Gastrocnemius medialis (tissue), 4 donors: ENCODE data around the gene CNIH3. TPM values are rescaled to one million over a fixed set of nuclear protein-coding genes. Genes with fewer than 3 reads are reported as not detected.

ENCODE experiments used
- ATAC-seq, 2 donors: fragments of 150-250 bp; one replicate each; pipeline ENCODE4 v1.9.1; 2016
- DNase-seq, 2 donors: peaks; one replicate each; pipeline ENCODE4 v3.0.0-alpha.2; 2019
- H3K27ac ChIP-seq, 4 donors: fragments of 200-600 bp; sonication (generic); 1 replicate in 1 of 4; 2 replicates in 3 of 4; pipeline ENCODE4 v1.5.1; 2016 to 2018; ENCODE audit warnings: mild to moderate bottlenecking in 2 of 4, moderate library complexity in 1 of 4
- H3K27me3 ChIP-seq, 3 donors: fragments of 200-600 bp; sonication (generic) in 2 of 3; 1 replicate in 1 of 3; 2 replicates in 2 of 3; pipeline versions ENCODE4 v1.5.1 to v1.6.0; 2016 to 2019; ENCODE audit warnings: mild to moderate bottlenecking in 1 of 3, moderate library complexity in 1 of 3
- H3K36me3 ChIP-seq, 2 donors: fragments of 200-600 bp; sonication (generic) in 1 of 2; one replicate each; pipeline ENCODE4 v1.5.1; 2017 to 2018
- H3K4me1 ChIP-seq, 2 donors: fragments of 200-600 bp; sonication (generic) in 1 of 2; one replicate each; pipeline ENCODE4 v1.5.1; 2016 to 2017; ENCODE audit warnings: mild to moderate bottlenecking in 2 of 2
- H3K4me3 ChIP-seq, 4 donors: fragments of 200-600 bp; sonication (generic) in 3 of 4; 1 replicate in 1 of 4; 2 replicates in 3 of 4; pipeline ENCODE4 v1.5.1; 2016 to 2019; ENCODE audit warnings: mild to moderate bottlenecking in 2 of 4
- H3K9me3 ChIP-seq, 3 donors: fragments of 200-600 bp; sonication (generic) in 2 of 3; 1 replicate in 1 of 3; 2 replicates in 2 of 3; pipeline ENCODE4 v1.5.1; 2016 to 2019
- POLR2A ChIP-seq, 2 donors: fragments of 450-650 bp; IDR thresholded peaks; one replicate each; pipeline ENCODE4 v1.6.1; 2017; ENCODE audit warnings: antibody characterized with exemption in 2 of 2, mild to moderate bottlenecking in 2 of 2, moderate library complexity in 2 of 2
- in situ Hi-C, 4 donors: fragments of 200-750 bp; cut with MboI; loops; one replicate each; pipeline versions ENCODE4 v1.15.0 to v1.8.0; 2017; ENCODE audit warnings: low sequenced_read_pairs in 4 of 4
- intact Hi-C: fragments of 100-400 bp; cut with DNase I; formaldehyde crosslinking; loops from one replicate; pipeline ENCODE4 v1.15.1; 2023; ENCODE audit warnings: low total_unique reads
- total RNA-seq, 4 donors: library from RNA; depleted of rRNA; stranded (reverse); fragments of >200 nt; gene quantifications; one replicate each; pipeline versions ENCODE4 v1.1.0 to v1.2.3, GENCODE V29; 2016
- TF ChIP-seq, protein P1 (sequence below), 5 experiments: fragments of 450-650 bp in 3 of 5; fragments of 200-600 bp in 2 of 5; sonication (generic) in 2 of 5; IDR thresholded peaks in 4 of 5; conservative IDR thresholded peaks in 1 of 5; 1 replicate in 4 of 5; 2 replicates in 1 of 5; pipeline ENCODE4 v1.5.1; 2016 to 2019; ENCODE audit warnings: antibody characterized with exemption in 5 of 5, mild to moderate bottlenecking in 3 of 5, moderate library complexity in 3 of 5

The CNIH3 gene
- total RNA-seq, 4 donors from 2014 or later: 0.95 to 1.6 (median 1.5) TPM; not detected in 1

DNA sequence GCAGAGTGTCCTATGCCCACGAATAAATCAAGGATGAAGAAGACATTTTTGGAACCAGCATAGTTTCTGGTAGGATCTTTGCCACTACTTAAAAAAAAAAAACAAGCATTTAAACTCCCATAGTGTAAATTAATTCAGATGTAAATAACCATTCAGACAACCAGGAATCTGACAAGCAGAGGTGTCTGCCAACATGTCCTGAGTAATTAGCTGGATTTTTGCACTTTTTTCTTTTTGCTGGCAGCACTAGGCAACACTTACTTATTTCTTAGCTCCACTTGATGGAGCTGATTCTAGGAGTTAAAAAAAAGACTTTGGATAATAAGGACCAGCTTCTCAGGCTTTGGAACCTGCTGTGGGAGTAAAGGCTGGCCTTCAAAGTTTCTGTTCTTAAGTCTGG is 27.6 kb upstream of the CNIH3 start:
- TF ChIP-seq, protein P1, sequence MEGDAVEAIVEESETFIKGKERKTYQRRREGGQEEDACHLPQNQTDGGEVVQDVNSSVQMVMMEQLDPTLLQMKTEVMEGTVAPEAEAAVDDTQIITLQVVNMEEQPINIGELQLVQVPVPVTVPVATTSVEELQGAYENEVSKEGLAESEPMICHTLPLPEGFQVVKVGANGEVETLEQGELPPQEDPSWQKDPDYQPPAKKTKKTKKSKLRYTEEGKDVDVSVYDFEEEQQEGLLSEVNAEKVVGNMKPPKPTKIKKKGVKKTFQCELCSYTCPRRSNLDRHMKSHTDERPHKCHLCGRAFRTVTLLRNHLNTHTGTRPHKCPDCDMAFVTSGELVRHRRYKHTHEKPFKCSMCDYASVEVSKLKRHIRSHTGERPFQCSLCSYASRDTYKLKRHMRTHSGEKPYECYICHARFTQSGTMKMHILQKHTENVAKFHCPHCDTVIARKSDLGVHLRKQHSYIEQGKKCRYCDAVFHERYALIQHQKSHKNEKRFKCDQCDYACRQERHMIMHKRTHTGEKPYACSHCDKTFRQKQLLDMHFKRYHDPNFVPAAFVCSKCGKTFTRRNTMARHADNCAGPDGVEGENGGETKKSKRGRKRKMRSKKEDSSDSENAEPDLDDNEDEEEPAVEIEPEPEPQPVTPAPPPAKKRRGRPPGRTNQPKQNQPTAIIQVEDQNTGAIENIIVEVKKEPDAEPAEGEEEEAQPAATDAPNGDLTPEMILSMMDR (IDR thresholded peaks at IDR 0.05 in 4 of 5, conservative IDR thresholded peaks at IDR 0.05 in 1 of 5): no peak
- TF ChIP-seq POLR2A (IDR thresholded peaks at IDR 0.05): no peak
- Histone ChIP-seq H3K27me3 (no peaks in the 10 kb centered on the region), H3K4me1 (no peaks in the 10 kb centered on the region), H3K27ac (no peak overlapping the region), H3K36me3 (no peaks in the 10 kb centered on the region), H3K9me3 (no peaks in the 10 kb centered on the region), H3K4me3 (no peak overlapping the region)
- no peak for DNase-seq
- intact Hi-C loops: no loop called here
- in situ Hi-C loops: no loop called here
- no peak for ATAC-seq

DNA sequence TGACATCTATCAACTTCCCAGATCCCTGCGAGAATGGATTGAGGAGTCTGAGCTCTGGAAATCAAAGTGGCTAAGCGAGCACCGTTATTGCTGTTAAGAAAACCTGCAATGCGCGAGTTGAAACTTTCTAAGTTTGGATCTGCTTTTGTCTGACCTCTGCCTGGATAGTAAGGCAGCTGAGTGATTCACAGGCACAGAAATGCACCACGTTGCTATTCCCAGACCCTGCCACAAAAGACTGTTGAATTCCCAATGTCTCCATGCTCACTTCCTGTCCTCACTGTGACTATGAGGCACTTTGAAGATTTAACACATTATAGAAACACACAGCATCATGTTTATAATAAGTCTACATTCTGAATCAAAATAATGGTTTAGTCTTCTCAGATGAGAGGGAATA is 27.1 kb upstream of the CNIH3 start:
- no peak for TF ChIP-seq POLR2A (IDR thresholded peaks at IDR 0.05)
- TF ChIP-seq, protein P1 (IDR thresholded peaks at IDR 0.05 in 4 of 5, conservative IDR thresholded peaks at IDR 0.05 in 1 of 5): no peak
- Histone ChIP-seq H3K27ac (no peak overlapping the region), H3K27me3 (no peaks in the 10 kb centered on the region), H3K36me3 (no peaks in the 10 kb centered on the region), H3K4me3 (no peak overlapping the region), H3K9me3 (no peaks in the 10 kb centered on the region), H3K4me1 (no peaks in the 10 kb centered on the region)
- intact Hi-C loops (no loop called here), in situ Hi-C loops (no loop called here)
- ATAC-seq (no peak), DNase-seq (no peak)

DNA sequence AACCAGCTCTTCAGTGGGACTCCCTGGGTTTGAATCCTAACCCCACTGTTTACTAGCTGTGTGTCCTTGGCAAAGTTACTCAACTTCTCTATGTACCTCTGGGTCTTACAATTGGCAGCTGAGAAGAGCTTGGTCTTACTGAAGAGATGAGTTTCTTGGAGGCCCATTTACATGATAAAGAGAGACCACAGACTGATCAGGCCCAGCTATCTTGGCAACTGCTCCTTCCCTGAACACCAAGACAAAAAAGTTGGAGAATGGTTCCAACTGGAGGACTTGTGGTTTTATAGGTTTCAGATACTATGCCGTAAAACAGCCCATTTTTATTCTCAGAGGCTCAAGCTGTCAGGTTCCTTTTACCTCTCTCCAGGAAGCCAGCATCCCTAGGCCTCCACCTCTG is 24.8 kb upstream of the CNIH3 start:
- DNase-seq (no peak), ATAC-seq (no peak)
- no peak for TF ChIP-seq POLR2A (IDR thresholded peaks at IDR 0.05)
- TF ChIP-seq, protein P1 (IDR thresholded peaks at IDR 0.05 in 4 of 5, conservative IDR thresholded peaks at IDR 0.05 in 1 of 5): no peak
- H3K4me3 ChIP-seq: no peak overlapping the region
- no peaks in the 10 kb centered on the region for H3K9me3 ChIP-seq
- no peaks in the 10 kb centered on the region for H3K4me1 ChIP-seq
- in situ Hi-C loops: no loop called here
- intact Hi-C loops: no loop called here
- H3K36me3 ChIP-seq: no peaks in the 10 kb centered on the region
- H3K27me3 ChIP-seq: no peaks in the 10 kb centered on the region
- no peak overlapping the region for H3K27ac ChIP-seq

DNA sequence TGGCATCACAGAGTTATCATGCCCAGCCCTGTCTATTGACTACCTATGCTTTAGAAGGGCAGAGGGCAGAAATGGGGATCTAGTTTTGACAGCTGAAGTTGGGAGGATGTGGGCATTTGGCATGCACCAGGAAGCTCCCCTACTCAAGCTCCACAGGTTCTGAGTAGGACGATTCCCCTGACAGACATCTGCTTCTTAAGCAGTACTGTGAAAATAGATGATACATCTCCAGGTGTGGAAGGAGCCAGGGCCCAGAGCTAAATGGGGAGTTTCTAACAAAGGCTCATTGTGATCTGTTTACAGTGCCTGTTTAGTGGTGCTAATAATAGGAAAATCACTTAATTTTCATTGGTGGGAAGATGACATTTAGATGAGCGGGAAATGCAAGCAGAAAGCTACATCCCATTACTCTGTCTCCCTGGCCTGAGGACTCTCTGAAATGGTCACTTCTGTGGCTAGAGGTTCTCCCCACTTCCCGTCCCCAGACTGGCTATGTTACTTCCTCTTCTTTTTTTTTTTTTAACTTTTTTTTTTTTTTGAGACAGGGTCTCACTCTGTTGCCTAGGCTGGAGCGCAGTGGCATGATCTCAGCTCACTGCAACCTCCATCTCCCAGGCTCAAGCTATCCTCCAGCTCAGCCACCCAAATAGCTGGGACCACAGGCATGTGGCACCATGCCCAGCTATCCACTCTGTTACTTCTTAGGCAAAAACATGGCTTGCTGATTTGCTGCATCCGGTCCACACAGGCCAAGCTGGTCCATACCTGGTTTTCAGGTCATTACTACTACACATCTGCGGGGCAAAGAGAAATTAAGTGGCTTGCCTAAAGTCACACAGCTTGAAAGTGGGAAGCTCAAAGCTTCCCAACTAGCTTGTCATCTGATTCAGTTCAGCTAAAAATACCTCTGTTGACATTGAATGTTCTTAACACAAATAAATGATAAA is 23.2 kb upstream of the CNIH3 start:
- DNase-seq (no peak), ATAC-seq (peak in 1 of 2 donors; percentile 57)
- intact Hi-C loops (no loop called here), in situ Hi-C loops (no loop called here)
- Histone ChIP-seq H3K9me3 (no peaks in the 10 kb centered on the region), H3K27me3 (no peaks in the 10 kb centered on the region), H3K4me1 (no peaks in the 10 kb centered on the region), H3K36me3 (no peaks in the 10 kb centered on the region), H3K4me3 (no peak overlapping the region), H3K27ac (no peak overlapping the region)
- no peak for TF ChIP-seq POLR2A (IDR thresholded peaks at IDR 0.05)

DNA sequence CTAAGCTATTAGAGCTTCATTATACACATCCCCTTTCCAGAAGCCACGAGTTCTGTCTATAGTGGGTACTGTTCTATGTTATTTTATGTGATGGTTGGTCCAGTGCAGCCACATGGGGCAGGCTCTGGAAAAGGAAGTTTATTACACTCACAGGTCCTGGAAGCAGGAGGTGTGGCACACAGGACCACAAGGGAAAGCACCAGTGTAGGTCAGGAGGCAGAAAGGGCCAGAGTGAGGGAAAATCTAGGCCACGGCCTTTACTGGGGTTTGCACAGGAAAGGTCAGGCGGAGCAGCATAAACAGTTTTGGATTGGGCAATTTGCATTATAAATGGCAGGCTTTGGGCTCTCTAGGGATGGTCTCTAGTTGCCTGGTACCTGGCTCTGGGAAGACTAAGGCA is 21.8 kb upstream of the CNIH3 start:
- intact Hi-C loops: no loop called here
- DNase-seq (no peak), ATAC-seq (no peak)
- in situ Hi-C loops: no loop called here
- no peaks in the 10 kb centered on the region for H3K9me3 ChIP-seq
- TF ChIP-seq, protein P1 (IDR thresholded peaks at IDR 0.05 in 4 of 5, conservative IDR thresholded peaks at IDR 0.05 in 1 of 5): no peak
- TF ChIP-seq POLR2A (IDR thresholded peaks at IDR 0.05): no peak
- H3K36me3 ChIP-seq: no peaks in the 10 kb centered on the region
- H3K4me1 ChIP-seq: no peaks in the 10 kb centered on the region
- H3K27me3 ChIP-seq: no peaks in the 10 kb centered on the region
- no peak overlapping the region for H3K4me3 ChIP-seq
- H3K27ac ChIP-seq: no peak overlapping the region
